HG03175 (cell line): ENCODE results near the gene SAMD11.
A peak's percentile ranks its signal among the peaks of the same experiment; 100 is the strongest.
"Not testable (repeated sequence)": the region's sequence is repeated elsewhere in the genome, so short reads cannot be mapped to it uniquely, and the experiment has no call there.

ENCODE experiments used
- ATAC-seq: cut with Tn5 transposase; IDR thresholded peaks from one replicate; pipeline ENCODE4 v1.9.1; 2021; ENCODE audit warnings: mild to moderate bottlenecking, moderate library complexity; ENCODE audit not compliant: unreplicated experiment

The SAMD11 gene

DNA sequence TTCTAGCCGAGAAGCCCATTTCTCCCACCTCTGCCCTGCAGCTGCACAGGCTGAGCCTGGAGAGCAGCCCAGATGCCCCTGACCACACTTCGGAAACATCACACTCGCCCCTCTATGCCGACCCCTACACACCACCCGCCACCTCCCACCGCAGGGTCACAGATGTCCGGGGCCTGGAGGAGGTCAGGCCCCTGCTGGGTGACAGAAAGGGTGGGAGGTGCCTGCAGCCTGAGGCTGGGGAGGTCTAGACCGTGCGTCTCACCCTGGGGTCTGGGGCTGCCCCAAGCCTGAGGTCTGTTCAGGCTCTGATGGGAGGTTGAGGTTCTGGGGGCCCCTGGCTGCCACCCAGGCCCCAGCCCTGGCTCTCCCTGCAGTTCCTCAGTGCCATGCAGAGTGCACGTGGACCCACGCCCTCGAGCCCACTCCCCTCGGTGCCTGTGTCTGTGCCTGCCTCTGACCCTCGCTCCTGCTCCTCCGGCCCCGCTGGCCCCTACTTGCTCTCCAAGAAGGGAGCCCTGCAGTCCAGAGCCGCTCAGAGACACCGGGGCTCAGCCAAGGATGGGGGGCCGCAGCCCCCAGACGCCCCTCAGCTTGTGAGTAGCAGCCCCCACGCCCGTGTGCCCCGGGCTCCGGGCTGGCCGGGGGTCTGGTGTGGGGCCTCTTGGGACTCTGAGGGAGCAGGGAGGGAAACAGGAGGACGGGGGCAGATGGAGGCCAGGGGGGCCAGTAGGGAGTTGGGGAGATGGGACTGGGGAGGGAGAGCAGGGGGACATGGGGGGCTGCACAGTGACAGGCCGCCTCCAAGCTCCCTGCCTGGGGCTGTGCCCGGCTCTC is 50.0 kb downstream of the SAMD11 start:
- no peak for ATAC-seq

DNA sequence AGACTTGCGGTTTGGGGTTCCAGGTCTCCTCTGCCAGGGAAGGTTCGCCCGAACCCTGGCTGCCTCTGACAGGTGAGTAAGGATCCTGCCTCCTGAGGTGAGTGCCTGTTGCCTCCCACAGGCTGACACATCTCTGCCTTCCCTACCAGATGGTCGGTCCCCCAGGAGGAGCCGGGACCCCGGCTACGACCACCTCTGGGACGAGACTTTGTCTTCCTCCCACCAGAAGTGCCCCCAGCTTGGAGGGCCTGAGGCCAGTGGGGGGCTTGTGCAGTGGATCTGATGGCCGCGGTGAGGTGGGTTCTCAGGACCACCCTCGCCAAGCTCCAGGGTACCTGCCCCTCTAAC is 50.5 kb downstream of the SAMD11 start:
- no peak for ATAC-seq

GRCh38 chr1:974687-975328 is 51.1 kb downstream of the SAMD11 start:
- ATAC-seq = no peak

- ATAC-seq = no peak
These were observed 51.6 kb downstream of the SAMD11 start for GRCh38 chr1:975365-975764.

- peak; percentile 59 for ATAC-seq
These were observed 52.4 kb downstream of the SAMD11 start for GRCh38 chr1:975896-976683.

- not testable (repeated sequence) for ATAC-seq
These were observed 53.1 kb downstream of the SAMD11 start for GRCh38 chr1:976791-977190.

GRCh38 chr1:978069-978834 is 54.5 kb downstream of the SAMD11 start:
- no peak for ATAC-seq

DNA sequence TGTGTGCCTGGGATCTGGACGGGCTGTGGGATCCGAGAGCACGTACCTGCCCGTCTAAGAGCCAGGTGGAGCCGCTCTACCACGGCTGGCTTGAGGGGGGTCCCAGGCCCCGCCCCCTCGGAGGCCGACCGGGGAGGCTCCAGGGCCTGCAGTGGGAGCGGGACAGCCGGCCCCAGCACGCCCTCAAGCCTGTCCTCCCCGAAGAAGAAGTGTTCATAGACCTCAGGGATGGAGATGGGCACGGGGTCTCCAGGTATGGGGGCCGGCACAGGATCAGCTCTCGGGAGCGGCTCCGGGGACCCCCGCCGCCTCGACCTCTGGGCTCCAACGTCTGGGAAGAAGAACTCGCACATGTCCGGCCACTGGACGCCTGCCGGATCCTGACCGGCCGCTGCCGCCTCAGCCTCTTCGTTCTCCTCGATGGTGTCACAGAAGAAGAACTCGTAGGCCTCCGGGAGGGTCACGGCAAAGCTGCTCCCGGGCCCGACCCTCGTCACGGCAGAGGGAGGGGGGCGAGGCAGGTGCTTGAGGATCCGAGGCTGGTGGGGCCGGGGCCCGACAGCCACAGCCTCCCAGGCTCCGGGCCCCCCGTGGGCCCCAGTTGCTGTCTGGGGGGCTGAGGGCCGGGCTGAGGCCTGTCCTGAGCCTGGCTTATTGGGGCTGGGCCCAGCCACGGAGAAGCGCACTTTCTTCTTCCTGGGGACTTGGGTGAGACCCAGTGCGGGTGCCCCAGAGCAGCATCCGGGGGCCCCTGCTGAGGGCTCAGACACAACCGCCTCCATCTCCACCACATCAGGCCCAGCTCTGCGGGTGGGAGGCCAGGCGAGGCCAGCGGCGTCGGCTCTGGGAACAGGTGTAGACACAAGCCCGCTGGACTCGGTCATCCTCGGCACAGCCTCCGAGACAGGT is 55.4 kb downstream of the SAMD11 start:
- no peak for ATAC-seq

DNA sequence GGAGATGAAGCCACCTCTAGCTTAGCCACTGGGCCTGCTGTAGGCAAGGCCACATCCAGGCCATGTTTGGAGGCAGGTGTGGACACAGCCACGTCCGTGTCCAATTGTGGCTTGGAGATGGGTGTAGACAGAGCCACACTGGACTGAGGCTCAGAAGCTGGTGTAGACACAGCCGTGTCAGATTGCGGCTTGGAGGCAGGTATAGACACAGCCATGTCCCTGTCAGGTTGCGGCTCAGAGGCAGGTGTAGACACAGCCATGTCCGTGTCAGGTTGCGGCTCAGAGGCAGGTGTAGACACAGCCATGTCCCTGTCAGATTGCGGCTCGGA is 56.0 kb downstream of the SAMD11 start:
- no peak for ATAC-seq

GRCh38 chr1:980137-980571 is 56.4 kb downstream of the SAMD11 start:
- ATAC-seq = no peak

DNA sequence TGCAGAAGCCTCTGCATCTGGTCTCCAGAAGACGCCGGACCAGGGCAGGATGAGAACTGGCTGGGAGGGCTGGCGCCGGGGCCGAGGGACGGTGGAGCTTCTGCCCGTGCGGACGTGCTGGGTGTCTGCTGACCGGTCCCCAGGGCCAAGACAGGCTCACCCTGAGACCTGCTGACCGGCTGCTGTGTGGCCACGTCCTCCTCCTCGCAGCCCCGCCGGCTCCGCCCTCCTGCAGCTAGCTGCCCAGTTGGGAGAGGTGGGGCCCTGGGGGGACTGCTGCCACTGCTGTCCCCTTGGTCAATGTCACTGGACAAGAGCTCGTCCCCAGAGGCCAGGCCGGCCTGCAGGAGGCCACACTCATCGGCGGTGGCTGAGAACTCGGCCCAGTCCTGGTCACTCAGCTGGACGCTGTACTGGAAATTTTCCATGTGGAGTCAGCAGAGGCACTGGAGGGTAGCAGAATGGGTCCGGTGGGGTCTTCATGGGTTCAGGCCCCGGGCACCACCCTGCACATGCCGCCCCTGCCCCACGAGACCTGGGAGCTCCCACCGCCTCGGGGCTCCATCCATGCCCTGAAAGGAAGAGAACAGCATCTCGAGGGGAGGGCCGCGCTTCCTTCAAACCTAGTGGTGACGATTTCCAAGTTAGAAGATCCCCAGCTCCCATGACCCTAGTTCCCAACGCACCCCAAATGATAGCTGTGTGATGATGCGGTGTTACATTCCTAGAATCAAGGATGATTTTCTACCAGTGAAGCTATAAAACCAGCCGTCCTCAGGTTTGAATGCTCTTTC is 57.1 kb downstream of the SAMD11 start:
- no peak for ATAC-seq

DNA sequence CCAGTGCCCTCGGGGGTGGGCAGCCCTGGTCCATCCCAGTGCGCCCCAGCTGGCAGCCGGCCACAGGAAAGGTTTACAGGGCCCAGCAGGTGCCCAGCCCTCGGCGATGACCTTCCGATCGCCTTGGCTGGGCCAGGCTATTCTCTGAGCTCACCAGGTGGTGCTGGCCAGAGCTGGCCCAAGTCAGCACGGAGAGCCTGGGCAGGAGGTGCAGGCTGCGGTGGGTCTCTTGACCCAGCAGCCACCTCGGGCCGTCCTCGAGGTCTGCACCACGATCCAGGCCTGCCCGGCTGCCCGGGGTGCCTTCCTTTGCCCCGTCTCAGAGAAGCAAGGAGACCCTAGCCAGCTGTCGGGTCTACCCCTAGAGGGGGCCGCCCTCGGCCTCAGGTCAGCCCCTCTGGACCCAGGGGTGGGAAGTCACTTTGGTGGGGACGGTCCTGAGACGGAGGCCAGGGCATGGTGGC is 57.8 kb downstream of the SAMD11 start:
- no peak for ATAC-seq

DNA sequence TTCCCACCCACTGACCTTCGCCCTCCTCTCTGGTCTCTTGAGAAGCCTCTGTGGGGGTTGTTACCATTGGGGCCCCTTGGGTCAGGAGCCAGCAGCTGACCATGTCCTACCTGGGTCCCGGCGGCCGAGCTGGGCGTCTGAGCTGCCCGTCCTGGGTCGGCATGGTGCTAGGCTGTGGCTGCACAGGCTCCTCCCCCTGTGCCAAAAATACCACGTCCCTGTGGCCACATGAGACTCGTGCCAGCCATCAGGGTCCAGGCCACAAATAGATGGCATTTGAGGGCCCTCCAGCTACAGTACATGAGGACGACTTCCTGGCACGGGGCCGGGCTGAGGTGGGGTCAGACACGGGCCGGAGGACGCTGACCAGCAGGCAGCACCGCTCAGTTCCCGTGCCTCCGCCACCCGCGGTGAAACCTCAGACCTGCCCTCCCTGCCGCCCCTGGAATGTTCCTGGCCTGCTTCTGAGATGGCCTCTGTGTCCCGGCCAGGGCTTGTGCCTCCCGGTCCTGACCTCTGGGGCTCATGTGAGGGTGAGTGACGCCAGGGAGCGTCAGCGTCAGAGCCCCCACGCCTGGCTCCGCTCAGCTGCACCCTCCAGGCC is 58.3 kb downstream of the SAMD11 start, which contains the start of gene PERM1:
PERM1 (minus strand) TSS at position 139 of the 604 bp plus-strand sequence. CDS start 1,064 bp downstream, outside the sequence.
- no peak for ATAC-seq

- no peak for ATAC-seq
These were observed 59.2 kb downstream of the SAMD11 start for GRCh38 chr1:982765-983436.

- ATAC-seq = no peak
These were observed 60.2 kb downstream of the SAMD11 start for GRCh38 chr1:983798-984475.

- no peak for ATAC-seq
These were observed 60.7 kb downstream of the SAMD11 start for GRCh38 chr1:984476-984814.

- no peak for ATAC-seq
These were observed 61.4 kb downstream of the SAMD11 start for GRCh38 chr1:985126-985525.

GRCh38 chr1:988061-988460 is 64.3 kb downstream of the SAMD11 start:
- not testable (repeated sequence) for ATAC-seq
